ENCODE measurements around the gene MPPED1. TPM values are rescaled to one million over a fixed set of nuclear protein-coding genes. Genes with fewer than 3 reads are reported as not detected.

The MPPED1 gene
- total RNA-seq, 1 experiment from 2014 or later = not detected

DNA sequence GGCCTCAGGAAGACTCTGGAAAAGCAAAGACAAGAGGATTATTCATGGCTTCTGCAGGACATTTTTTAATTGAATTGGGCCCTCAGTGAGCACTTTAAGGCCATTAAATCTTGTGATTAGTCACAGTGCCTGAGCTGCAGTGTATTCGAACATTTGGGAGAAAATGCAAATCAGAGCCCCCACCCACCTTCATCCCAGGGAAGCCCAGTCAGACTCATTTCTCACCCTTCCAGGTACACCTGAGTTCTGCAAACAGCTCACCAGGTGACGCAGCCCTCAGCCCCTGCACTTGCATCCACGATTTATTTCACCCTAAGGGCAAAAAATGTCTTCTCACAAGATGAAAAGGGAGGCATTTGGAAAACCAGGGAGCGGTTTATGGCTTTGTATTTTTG lies 128.7 kb downstream of the MPPED1 start:
- H3K9me3 ChIP-seq = no peaks in the 10 kb centered on the region
- H3K27me3 ChIP-seq = no peaks in the 10 kb centered on the region
- no peaks in the 10 kb centered on the region for H3K36me3 ChIP-seq
- H3K4me3 ChIP-seq = no peak overlapping the region
- no peak for DNase-seq

DNA sequence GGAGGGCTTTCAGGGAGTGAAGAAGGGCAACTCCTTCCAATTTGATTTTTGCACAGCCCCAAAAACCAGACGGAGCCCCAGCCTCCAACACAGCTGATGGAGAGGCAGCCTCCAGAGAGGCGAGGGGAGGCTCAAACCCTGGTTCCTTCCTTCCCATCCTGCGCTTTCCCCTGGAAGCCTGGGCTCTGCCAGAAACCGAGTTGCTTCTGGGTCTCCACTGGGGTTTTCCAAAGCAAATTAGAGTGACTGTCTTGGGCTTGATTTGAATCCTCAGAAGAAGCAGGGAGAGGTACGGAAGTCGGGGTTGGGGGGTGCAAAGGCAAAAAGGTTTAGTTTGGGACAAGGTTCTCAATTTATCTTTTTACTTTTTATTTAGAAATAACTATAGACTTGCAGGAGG lies 129.2 kb downstream of the MPPED1 start:
- no peak for DNase-seq
- no peaks in the 10 kb centered on the region for H3K36me3 ChIP-seq
- no peaks in the 10 kb centered on the region for H3K27me3 ChIP-seq
- no peak overlapping the region for H3K4me3 ChIP-seq
- no peaks in the 10 kb centered on the region for H3K9me3 ChIP-seq

DNA sequence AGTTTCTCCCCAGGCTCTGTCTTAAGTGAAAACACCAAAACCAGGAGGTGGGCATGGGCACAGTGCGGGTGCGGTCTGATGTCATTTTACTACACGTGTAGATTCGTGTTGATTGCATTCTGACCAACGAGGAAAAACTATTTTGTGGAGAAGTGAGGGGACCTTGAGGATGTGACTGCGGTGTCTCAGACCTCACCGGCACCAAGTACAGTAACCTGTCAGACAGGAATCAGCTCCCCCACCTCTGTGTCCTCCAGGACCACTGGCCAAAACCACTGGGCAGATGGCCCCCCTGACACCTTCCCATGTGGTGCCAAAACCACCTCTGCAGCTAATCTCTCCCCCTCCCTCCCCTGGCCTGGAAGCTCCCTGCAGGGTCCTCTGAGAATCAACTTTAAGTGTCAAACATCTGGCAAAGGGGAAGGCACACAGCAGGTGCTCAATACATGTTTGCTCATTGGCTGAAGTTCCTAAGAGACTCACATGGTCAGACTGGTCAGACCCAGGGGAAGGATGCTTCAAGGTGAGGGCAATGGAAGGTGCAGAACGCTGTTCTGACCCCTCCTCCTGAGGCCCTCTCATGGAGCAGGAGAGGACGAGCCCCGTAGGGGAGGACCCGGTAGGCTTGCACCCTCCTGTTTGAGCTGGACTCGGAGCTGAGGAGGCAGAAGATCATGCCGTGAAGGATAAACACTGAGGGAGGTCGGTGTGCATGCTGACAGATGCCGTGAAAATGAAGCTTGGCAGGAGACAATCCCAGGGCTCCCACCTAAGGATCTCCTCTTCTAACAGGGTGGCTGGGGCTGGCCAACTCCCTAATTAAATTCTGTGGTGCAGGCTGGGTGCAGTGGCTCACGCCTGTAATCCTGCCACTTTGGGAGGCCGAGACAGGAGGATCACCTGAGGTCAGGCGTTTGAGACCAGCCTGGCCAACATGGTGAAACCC lies 129.9 kb downstream of the MPPED1 start:
- H3K9me3 ChIP-seq = no peaks in the 10 kb centered on the region
- no peak overlapping the region for H3K4me3 ChIP-seq
- no peaks in the 10 kb centered on the region for H3K27me3 ChIP-seq
- H3K36me3 ChIP-seq = no peaks in the 10 kb centered on the region
- no peak for DNase-seq

DNA sequence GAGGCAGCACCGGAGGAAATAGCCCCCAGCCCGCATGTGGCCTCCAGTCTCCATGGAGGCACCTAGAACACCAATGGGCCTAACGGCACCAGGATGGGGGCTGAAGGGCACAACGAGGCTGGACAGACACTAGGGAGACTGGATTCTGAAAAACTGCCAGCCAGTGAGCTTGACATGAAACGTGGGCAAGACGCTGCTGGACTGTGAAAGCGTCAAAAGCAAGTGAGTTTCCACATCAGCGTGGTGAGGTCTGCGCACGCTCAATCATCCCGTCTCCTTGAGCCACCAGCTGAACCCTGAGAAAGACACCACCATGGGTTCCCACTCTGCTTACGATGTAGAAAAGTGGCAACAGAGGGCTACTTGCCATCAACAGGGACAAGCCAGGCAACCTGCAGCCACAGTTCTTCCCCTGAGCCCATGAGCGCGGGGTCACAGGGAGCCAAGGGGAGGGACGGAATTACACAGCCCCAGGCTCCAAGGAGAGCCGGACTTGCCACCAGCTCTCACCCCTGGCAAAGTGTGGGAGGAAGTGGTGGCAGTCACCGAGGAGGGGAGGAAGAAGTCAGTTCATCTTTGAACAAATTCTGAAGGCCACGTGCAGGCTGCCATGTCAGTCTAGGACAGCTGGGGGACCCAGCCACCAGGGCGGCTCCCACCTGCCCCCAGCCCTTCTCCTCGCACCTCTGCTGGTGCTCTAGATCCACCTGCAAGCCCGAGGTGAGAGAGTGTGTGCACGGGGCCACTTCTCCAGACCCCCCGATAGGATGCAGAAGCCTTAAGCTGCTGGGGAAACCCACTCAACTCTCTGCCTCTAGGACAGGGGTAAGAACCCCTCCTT lies 131.1 kb downstream of the MPPED1 start:
- H3K27me3 ChIP-seq = no peaks in the 10 kb centered on the region
- no peaks in the 10 kb centered on the region for H3K9me3 ChIP-seq
- no peaks in the 10 kb centered on the region for H3K36me3 ChIP-seq
- no peak for DNase-seq
- H3K4me3 ChIP-seq = no peak overlapping the region

DNA sequence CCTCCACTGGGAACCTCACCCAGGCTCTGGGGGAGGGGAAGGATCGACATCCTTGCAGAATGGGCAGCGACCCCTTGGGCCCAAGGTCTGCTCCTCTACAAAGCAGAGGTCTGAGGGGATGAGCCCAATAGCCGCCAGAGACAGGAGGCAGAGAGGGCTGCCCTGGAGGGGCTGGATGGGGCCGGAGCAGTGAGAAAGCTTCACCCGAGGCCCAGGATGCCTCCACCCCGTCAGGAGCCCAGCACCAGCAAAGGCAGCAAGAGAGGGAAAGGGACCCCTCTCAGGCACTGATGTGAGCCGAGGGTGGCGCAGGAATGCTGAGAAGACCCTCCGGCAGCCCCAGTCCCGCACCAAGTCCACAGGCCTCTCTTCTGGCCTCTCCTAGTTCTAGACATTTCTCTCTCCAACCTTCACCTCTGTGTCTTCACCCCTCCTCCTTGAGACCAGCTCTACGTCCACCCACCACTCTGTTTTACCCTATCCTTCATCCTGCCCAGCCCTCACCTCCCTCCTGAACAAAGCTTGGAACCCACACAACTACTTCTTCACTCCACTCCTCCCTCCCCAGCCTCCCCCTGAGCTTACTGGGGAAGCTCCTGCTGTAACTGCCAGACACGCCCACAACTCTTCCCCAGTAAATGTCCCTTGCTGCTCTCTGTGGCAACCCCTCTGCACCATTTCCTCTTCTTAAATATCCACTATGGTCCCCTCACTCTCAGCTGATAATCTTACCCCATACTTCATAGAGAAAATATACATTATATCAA lies 131.9 kb downstream of the MPPED1 start:
- Histone ChIP-seq H3K4me3 (no peak overlapping the region), H3K27me3 (no peaks in the 10 kb centered on the region), H3K36me3 (no peaks in the 10 kb centered on the region), H3K9me3 (no peaks in the 10 kb centered on the region)
- DNase-seq = no peak

DNA sequence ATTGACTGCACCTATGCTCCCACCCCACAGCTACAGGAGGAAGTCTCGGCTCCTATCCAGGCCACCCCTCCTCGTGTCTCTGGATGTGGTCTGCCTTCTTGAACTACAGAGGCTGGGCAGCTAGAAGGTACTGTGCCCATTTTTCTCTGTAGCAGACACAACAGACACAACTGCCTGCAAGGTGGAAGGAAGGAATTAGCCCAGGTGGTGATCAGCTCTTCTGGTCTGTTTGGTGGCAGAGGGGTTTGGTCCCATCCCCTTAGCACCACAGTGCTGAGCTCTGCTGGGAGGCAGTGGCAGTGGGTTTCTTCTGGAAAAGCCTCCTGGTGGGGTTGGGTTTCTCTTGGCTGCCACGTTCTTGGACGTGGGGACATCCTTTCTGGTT lies 132.5 kb downstream of the MPPED1 start:
- DNase-seq = no peak
- peaks cover under 1% of the 10 kb centered on the region; the same call in 1 of the 2 replicates for H3K27me3 ChIP-seq
- H3K36me3 ChIP-seq = no peaks in the 10 kb centered on the region
- H3K4me3 ChIP-seq = no peak overlapping the region
- no peaks in the 10 kb centered on the region for H3K9me3 ChIP-seq

DNA sequence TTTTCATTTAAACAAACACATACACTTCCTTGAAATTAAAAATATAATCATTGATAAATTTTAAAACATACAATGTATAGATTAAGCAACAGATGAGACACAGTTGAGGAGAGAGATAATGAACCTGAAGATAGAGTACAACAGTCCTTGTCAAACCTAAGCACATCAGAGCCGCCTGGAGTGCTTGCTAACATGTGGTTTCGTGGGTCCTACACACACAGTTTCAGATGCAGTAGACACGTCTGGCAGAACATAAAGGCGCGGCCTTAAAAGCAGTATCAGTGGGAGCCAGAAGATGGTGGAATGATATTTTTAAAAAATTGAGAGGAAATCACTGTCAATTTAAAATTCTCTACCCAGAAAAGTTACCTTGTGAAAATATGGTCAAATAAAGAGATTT lies 134.4 kb downstream of the MPPED1 start:
- DNase-seq = no peak
- H3K27me3 ChIP-seq = peaks cover 5% of the 10 kb centered on the region; the same call in 1 of the 2 replicates

DNA sequence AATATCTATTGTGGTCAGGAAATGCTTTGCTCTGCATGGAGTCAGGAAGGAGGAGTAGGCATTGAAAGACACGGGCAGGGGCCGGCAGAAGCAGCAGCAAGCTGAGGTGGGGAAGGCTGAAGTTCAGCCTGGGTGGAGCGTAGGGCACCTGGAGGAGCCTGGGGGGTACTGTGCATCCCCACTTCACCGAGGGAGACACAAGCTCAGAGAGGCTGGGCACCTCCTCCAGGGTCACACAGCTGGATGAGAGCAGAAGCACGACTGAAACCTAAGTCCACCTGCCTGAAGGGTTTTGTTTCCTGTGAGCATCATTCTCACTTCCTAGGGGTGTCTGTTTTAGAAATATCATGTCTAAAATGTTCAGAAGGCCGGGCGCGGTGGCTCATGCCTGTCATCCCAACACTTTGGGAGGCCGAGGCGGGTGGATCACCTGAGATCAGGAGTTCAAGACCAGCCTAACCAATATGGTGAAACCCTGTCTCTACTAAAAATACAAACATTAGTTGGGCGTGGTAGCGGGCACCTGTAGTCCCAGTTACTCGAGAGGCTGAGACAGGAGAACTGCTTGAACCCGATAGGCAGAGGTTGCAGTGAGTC lies 138.3 kb downstream of the MPPED1 start:
- no peaks in the 10 kb centered on the region for H3K36me3 ChIP-seq

More for the DNA sequence above, 134.4 kb downstream of the MPPED1 start:
- H3K36me3 ChIP-seq = no peaks in the 10 kb centered on the region
- no peaks in the 10 kb centered on the region for H3K9me3 ChIP-seq
- H3K4me3 ChIP-seq = no peak overlapping the region

DNA sequence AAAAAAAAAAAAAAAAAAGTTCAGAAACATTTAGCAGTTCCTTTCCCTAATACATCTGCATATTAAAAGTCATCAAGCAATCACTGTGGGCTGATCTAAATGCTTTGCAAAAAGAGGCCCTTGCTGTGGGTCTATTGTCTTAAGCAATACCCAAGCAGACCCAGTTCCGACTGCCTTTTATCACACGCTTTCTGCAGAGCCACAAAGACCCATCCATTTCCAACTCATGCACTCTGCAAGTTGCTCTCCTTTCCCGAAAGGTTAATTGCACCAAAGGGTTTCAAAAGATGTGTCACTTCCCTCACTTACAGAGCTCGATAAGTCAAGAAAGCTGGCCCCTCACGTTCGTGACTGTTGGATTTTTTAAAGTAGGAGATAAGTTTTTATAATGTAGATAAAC lies 138.9 kb downstream of the MPPED1 start:
- H3K27me3 ChIP-seq = peaks cover 5% of the 10 kb centered on the region; the same call in 1 of the 2 replicates
- no peak overlapping the region for H3K4me3 ChIP-seq
- no peak for DNase-seq
- H3K36me3 ChIP-seq = no peaks in the 10 kb centered on the region
- no peaks in the 10 kb centered on the region for H3K9me3 ChIP-seq

More for the DNA sequence above, 138.3 kb downstream of the MPPED1 start:
- peaks cover 5% of the 10 kb centered on the region; the same call in 1 of the 2 replicates for H3K27me3 ChIP-seq
- H3K9me3 ChIP-seq = no peaks in the 10 kb centered on the region
- no peak for DNase-seq
- H3K4me3 ChIP-seq = no peak overlapping the region

DNA sequence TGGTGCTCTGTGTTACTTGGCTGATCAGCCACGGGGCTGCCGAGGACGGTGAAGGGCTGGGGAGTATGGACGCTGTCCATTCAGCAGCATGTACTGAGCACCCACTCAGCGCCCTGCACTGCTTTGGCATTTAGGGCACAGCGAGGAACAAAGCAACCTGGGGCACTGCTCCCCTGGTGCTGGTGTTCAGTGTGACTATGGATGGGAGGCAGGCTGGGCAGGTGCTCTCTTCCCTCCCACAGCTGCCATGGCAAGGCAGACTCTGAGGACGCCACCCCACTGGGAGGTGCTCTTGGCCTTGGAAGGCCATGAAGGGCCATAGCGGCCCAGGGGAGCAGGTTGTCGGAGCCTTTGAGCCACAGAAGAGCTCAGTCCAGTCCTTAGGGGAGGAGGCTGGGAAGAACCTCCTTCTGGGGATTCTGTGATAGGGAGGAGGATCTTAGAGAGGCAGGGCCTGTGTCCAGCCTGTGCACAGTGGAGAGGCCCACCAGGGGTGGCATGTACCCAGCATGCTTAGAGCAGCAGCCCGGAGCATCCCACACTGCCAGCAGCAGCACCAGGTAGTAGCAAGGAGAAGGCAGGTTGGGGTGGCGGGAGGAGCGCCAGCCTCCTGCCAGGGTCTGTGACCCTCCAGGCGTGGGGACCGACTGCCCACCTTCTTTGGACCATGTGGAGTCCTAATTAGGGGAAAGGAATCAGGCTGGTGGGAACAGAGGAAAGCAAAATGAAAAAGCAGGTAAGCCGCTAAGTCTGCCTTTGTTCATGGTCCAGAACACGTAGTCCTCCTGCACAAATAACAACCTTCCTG lies 141.8 kb downstream of the MPPED1 start:
- no peaks in the 10 kb centered on the region for H3K36me3 ChIP-seq
- H3K4me3 ChIP-seq = no peak overlapping the region
- DNase-seq = no peak
- no peaks in the 10 kb centered on the region for H3K9me3 ChIP-seq
- H3K27me3 ChIP-seq = peaks cover 5% of the 10 kb centered on the region; the same call in 1 of the 2 replicates

DNA sequence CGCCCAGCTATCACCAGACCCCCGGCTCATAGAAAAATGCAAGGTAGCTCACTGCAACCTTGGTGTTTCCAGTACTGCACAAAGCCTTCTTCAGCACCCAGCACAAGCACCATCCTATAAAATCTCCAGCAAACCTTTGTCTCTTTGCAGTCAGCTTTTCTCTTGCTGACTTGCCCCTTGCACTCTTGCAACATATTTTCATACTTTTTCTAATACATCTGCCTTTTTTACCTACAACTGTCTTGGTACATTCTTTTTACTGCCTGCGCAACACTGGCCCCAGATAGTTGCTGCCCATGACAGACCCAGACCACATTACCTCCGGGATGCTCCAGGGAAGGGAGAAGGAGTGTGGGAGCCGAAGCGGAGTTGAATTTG lies 142.4 kb downstream of the MPPED1 start:
- Histone ChIP-seq H3K4me3 (no peak overlapping the region), H3K9me3 (no peaks in the 10 kb centered on the region), H3K27me3 (peaks cover 5% of the 10 kb centered on the region; the same call in 1 of the 2 replicates), H3K36me3 (no peaks in the 10 kb centered on the region)
- no peak for DNase-seq

DNA sequence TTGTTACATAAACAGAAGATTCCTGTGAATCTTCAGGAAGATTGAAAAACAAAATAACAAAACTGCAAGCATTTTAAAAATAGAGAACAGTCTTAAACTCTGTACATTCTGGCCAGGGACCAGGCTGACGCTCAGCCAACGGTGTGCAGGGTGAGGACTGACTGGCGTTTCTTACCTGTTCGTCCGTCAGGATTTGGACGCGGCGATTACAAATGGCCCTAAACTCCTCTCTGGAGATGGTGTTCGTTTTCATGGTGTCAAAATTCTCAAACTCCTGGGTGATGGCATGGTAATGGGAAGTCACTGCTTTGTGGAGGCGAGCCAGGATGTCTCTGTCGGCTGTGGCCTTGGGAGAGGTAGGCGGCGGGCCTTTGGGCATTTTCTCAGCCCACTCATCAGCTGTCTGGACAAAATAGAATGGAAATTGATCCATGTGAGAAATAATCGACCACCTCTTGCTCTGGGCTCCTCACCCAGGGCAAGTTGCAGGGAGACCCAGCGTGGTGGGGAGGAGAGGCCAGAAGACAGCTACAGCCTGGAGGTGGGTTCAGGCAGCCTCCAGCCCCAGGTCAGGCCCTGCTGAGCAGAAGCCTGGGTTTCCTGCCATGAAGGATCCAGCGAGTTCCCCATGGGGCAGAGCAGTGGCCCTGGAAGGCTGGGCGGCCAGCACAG lies 143.0 kb downstream of the MPPED1 start:
- no peak for DNase-seq
- Histone ChIP-seq H3K4me3 (no peak overlapping the region), H3K27me3 (no peaks in the 10 kb centered on the region), H3K9me3 (no peaks in the 10 kb centered on the region), H3K36me3 (no peaks in the 10 kb centered on the region)

DNA sequence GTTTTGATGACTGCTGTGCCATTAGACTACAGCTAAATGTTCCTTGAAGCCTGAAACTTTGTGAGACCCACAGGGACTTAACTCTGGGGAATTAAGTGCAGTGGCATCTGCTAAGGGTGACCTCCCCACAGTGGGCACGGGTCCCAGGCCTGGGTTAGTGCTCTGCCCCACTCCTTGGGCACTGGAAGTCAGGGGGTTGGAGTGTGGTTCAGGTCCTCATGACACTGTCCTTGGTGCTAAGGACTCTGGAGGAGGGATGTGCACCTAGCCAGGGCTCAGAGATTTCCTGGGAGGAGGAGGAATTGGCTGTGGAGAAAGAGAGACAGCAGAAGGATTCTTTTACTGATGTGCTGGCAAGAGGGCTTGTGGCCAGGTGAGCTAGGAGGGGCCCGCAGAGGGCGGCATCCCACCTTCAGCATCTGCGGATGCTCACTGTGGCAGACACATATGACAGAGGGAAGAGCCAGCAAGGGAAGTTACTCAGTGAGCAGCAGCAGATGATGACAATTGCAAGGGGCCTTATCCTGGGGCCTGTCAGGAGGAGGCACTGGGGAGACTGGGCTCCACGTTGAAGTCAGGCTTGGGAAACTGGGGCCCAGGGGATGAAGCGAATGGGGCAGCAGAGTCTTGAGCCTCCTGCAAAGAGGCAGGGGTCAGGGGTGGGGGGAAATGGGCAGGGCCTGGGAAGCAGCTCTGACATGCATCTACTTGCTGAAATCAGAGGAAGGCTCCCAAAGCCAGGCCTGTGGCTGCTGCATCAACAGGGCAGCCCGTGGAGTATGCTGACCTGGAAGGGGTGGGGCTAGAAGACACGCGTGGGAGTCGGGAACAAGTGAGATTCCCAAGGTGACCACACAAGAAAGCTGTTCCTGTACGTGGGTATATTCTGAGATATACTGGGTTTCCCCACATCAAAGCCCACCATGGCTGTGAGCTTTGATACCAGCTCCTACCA lies 144.0 kb downstream of the MPPED1 start:
- H3K9me3 ChIP-seq = no peaks in the 10 kb centered on the region
- no peak for DNase-seq
- no peak overlapping the region for H3K4me3 ChIP-seq
- no peaks in the 10 kb centered on the region for H3K36me3 ChIP-seq
- H3K27me3 ChIP-seq = no peaks in the 10 kb centered on the region

Data from MG63 (cell line).